GM23338 (cell line): ENCODE data around the gene SARNP. TPM values are rescaled to one million over a fixed set of nuclear protein-coding genes. Genes with fewer than 3 reads are reported as not detected.

Source experiments
- ATAC-seq: fragments of 200-7000 bp; cut with Tn5 transposase; 3 replicates; pipeline ENCODE4 v1.9.1; 2020
- DNase-seq: peaks from one replicate; pipeline ENCODE4 v3.0.0-alpha.2; 2015; ENCODE audit warnings: low spot score
- H2AFZ ChIP-seq: fragments of 200-600 bp; sonication (generic); 2 replicates; pipeline ENCODE4 v1.8.0; 2016; ENCODE audit warnings: antibody characterized with exemption, mild to moderate bottlenecking, moderate library complexity
- H3F3A ChIP-seq: fragments of 200-600 bp; sonication (generic); replicated peaks from 2 replicates; pipeline ENCODE4 v1.8.0; 2017; ENCODE audit warnings: antibody characterized with exemption, mixed run types, low read depth
- H3K27ac ChIP-seq: fragments of 200-600 bp; sonication (generic); 2 replicates; pipeline ENCODE4 v1.6.1; 2016; ENCODE audit warnings: low read depth
- H3K27me3 ChIP-seq: fragments of 200-600 bp; sonication (generic); 2 replicates; pipeline ENCODE4 v1.8.0; 2016; ENCODE audit warnings: mild to moderate bottlenecking, mixed run types, moderate library complexity; ENCODE audit not compliant: insufficient read depth
- H3K36me3 ChIP-seq: fragments of 200-600 bp; sonication (generic); 2 replicates; pipeline ENCODE4 v1.8.0; 2016; ENCODE audit warnings: mild to moderate bottlenecking; ENCODE audit not compliant: insufficient read depth
- H3K4me1 ChIP-seq: fragments of 200-600 bp; sonication (generic); 2 replicates; pipeline ENCODE4 v1.8.0; 2016; ENCODE audit warnings: mild to moderate bottlenecking, moderate library complexity; ENCODE audit not compliant: insufficient read depth
- H3K4me2 ChIP-seq: fragments of 200-600 bp; sonication (generic); 2 replicates; pipeline ENCODE4 v1.7.1; 2017; ENCODE audit warnings: mixed run types
- H3K4me3 ChIP-seq: fragments of 200-600 bp; sonication (generic); 2 replicates; pipeline ENCODE4 v1.6.1; 2016; ENCODE audit warnings: mixed run types
- H3K79me2 ChIP-seq: fragments of 200-600 bp; sonication (generic); replicated peaks from 2 replicates; pipeline ENCODE4 v1.8.0; 2017; ENCODE audit warnings: mild to moderate bottlenecking; ENCODE audit not compliant: insufficient read depth
- H3K9me2 ChIP-seq: fragments of 200-600 bp; sonication (generic); 2 replicates; pipeline ENCODE4 v1.8.0; 2017; ENCODE audit not compliant: insufficient read depth
- H4K20me1 ChIP-seq: fragments of 200-600 bp; sonication (generic); replicated peaks from 2 replicates; pipeline ENCODE4 v1.8.0; 2017; ENCODE audit warnings: mild to moderate bottlenecking; ENCODE audit not compliant: insufficient read depth
- H3K27ac Mint-ChIP-seq: 2 replicates; pipeline ENCODE4 v1.8.0; 2020; ENCODE audit warnings: inconsistent platforms, mild to moderate bottlenecking, moderate library complexity, mixed read lengths
- H3K27me3 Mint-ChIP-seq: 3 replicates; pipeline ENCODE4 v1.8.0; 2022; ENCODE audit warnings: low read depth, mild to moderate bottlenecking, moderate library complexity, mixed read lengths, inconsistent platforms; ENCODE audit not compliant: insufficient read depth, poor library complexity
- H3K36me3 Mint-ChIP-seq: 3 replicates; pipeline ENCODE4 v1.8.0; 2021; ENCODE audit warnings: low read depth, mild to moderate bottlenecking, inconsistent platforms, moderate library complexity, mixed read lengths
- H3K4me1 Mint-ChIP-seq: 3 replicates; pipeline ENCODE4 v1.8.0; 2020; ENCODE audit warnings: mild to moderate bottlenecking, inconsistent platforms, mixed read lengths
- H3K4me3 Mint-ChIP-seq: 3 replicates; pipeline ENCODE4 v1.8.0; 2021; ENCODE audit warnings: moderate library complexity, mild to moderate bottlenecking, inconsistent platforms, mixed read lengths
- H3K9me3 Mint-ChIP-seq: 3 replicates; pipeline ENCODE4 v1.8.0; 2020; ENCODE audit warnings: moderate library complexity, mild to moderate bottlenecking, inconsistent platforms, mixed read lengths
- CREB1 ChIP-seq: fragments of 250-450 bp; sonication (Bioruptor Pico); IDR thresholded peaks from 2 replicates; pipeline ENCODE4 v1.5.0; 2020; ENCODE audit warnings: low read depth, mild to moderate bottlenecking, moderate library complexity
- CTCF ChIP-seq, 2 experiments: fragments of 200-600 bp in 1 of 2; sonication (generic) in 1 of 2; conservative IDR thresholded peaks; 2 replicates each; pipeline versions ENCODE4 v1.5.1 to v1.6.1; 2016 to 2017; ENCODE audit warnings: antibody characterized with exemption in 2 of 2, low read depth in 2 of 2, mild to moderate bottlenecking in 2 of 2, moderate library complexity in 1 of 2
- ETS1 ChIP-seq: IDR thresholded peaks from 2 replicates; pipeline ENCODE4 v1.6.1; 2016; ENCODE audit warnings: antibody characterized with exemption
- EZH2 ChIP-seq: fragments of 200-600 bp; sonication (generic); IDR thresholded peaks from one replicate; pipeline ENCODE4 v1.8.0; 2017; ENCODE audit warnings: antibody characterized with exemption, mild to moderate bottlenecking, low read depth; ENCODE audit not compliant: unreplicated experiment
- EZH2phosphoT487 ChIP-seq: fragments of 200-600 bp; sonication (generic); IDR thresholded peaks from one replicate; pipeline ENCODE4 v1.8.1; 2018; ENCODE audit warnings: antibody characterized with exemption; ENCODE audit not compliant: unreplicated experiment
- JUNB ChIP-seq: IDR thresholded peaks from one replicate; pipeline ENCODE4 v1.6.1; 2016; ENCODE audit warnings: antibody characterized with exemption; ENCODE audit not compliant: unreplicated experiment
- NANOG ChIP-seq: IDR thresholded peaks from 2 replicates; pipeline ENCODE4 v1.6.1; 2016; ENCODE audit warnings: antibody characterized with exemption, borderline replicate concordance
- REST ChIP-seq: IDR thresholded peaks from one replicate; pipeline ENCODE4 v1.6.1; 2018; ENCODE audit warnings: antibody characterized with exemption; ENCODE audit not compliant: unreplicated experiment
- STAT1 ChIP-seq: IDR thresholded peaks from one replicate; pipeline ENCODE4 v1.6.1; 2016; ENCODE audit warnings: antibody characterized with exemption; ENCODE audit not compliant: unreplicated experiment
- ZNF114 ChIP-seq: fragments of 250-450 bp; sonication (Bioruptor Pico); IDR thresholded peaks from 2 replicates; pipeline ENCODE4 v1.5.0; 2020; ENCODE audit warnings: mild to moderate bottlenecking, moderate library complexity
- ZNF331 ChIP-seq: fragments of 250-450 bp; sonication (Bioruptor Pico); IDR thresholded peaks from 2 replicates; pipeline ENCODE4 v1.5.0; 2020; ENCODE audit warnings: low read depth, mild to moderate bottlenecking, moderate library complexity
- ZNF462 ChIP-seq: fragments of 250-450 bp; sonication (Bioruptor Pico); IDR thresholded peaks from 2 replicates; pipeline ENCODE4 v1.5.0; 2020; ENCODE audit warnings: mild to moderate bottlenecking, moderate library complexity
- polyA plus RNA-seq: library from polyadenylated mRNA; unstranded; fragments of >200 nt; fragmentation: Nextera tagmentation; extraction: Ambion mirVana; gene quantifications from 2 replicates; pipeline ENCODE4 v1.2.1, GENCODE V29; 2016
- total RNA-seq: library from RNA; depleted of rRNA; stranded (reverse); fragments of >200 nt; shearing (Covaris generic); gene quantifications from 2 replicates; pipeline ENCODE4 v1.2.3, GENCODE V29; 2014

SARNP gene
- total and polyA plus RNA-seq, 2 experiments from 2014 or later, result 96.0 to 313 TPM

GRCh38 chr12:55809274-55809673 is 8.2 kb downstream of the SARNP start (continued):
- TF ChIP-seq EZH2 (no peak), JUNB (no peak), ETS1 (no peak), REST (no peak)

GRCh38 chr12:55806982-55807381 is 10.5 kb downstream of the SARNP start:
- Histone ChIP-seq H3K27me3 (no peaks in the 10 kb centered on the region), H3K9me2 (no peaks in the 10 kb centered on the region), H3K27ac (no peak overlapping the region), H3K4me2 (no peak overlapping the region), H4K20me1 (peaks cover 64% of the 10 kb centered on the region), H3K4me3 (no peak overlapping the region), H3K79me2 (peaks cover 98% of the 10 kb centered on the region), H3K36me3 (peaks cover 12% of the 10 kb centered on the region; the same call in 1 of the 2 replicates), H3K4me1 (no peaks in the 10 kb centered on the region; the same call in 1 of the 2 replicates), H2AFZ (no peak overlapping the region), H3F3A (peaks cover 3% of the 10 kb centered on the region; the same call in 1 of the 2 replicates)
- Mint-ChIP-seq H3K27me3 (peaks cover 4% of the 10 kb centered on the region), H3K4me1 (peaks cover 6% of the 10 kb centered on the region), H3K4me3 (no peak overlapping the region), H3K9me3 (no peaks in the 10 kb centered on the region), H3K27ac (no peak overlapping the region), H3K36me3 (peaks cover 40% of the 10 kb centered on the region)
- ATAC-seq, result no peak
- no peak for DNase-seq
- TF ChIP-seq ZNF114 (CRISPR knock-in tag), result no peak
- TF ChIP-seq JUNB, result no peak
- no peak for TF ChIP-seq ETS1
- no peak for TF ChIP-seq ZNF331 (CRISPR knock-in tag)
- no peak for TF ChIP-seq EZH2phosphoT487
- TF ChIP-seq STAT1, result no peak
- no peak for TF ChIP-seq CTCF (conservative IDR thresholded peaks at IDR 0.05; ENCODE audit: low read depth in 2 of 2)
- TF ChIP-seq NANOG, result no peak
- TF ChIP-seq CREB1 (CRISPR knock-in tag), result no peak
- TF ChIP-seq ZNF462, result no peak
- no peak for TF ChIP-seq EZH2
